WI38 (cell line): ENCODE measurements around the gene WDR81.

ENCODE experiments used
- H3K4me3 ChIP-seq: 2 replicates; pipeline ENCODE4 v1.5.1; 2011; ENCODE audit warnings: low read depth, mild to moderate bottlenecking, control low read depth, low read length
- CTCF ChIP-seq: IDR thresholded peaks from 2 replicates; pipeline ENCODE4 v1.5.1; 2012; ENCODE audit warnings: low read depth, mild to moderate bottlenecking, control low read depth, low read length

The WDR81 gene

GRCh38 chr17:1753767-1754429, 29.4 kb downstream of the WDR81 start:
- H3K4me3 ChIP-seq: no peak overlapping the region
- TF ChIP-seq CTCF: no peak

GRCh38 chr17:1754430-1755112, 30.1 kb downstream of the WDR81 start:
- no peak overlapping the region for H3K4me3 ChIP-seq
- no peak for TF ChIP-seq CTCF

- H3K4me3 ChIP-seq: no peak overlapping the region
- no peak for TF ChIP-seq CTCF
These were observed 30.8 kb downstream of the WDR81 start for GRCh38 chr17:1755252-1755826.

GRCh38 chr17:1755827-1756262, 31.3 kb downstream of the WDR81 start:
- no peak overlapping the region for H3K4me3 ChIP-seq
- no peak for TF ChIP-seq CTCF

GRCh38 chr17:1758807-1759206, 34.3 kb downstream of the WDR81 start:
- TF ChIP-seq CTCF: no peak
- H3K4me3 ChIP-seq: no peak overlapping the region

GRCh38 chr17:1759529-1759928, 35.0 kb downstream of the WDR81 start:
- TF ChIP-seq CTCF: no peak
- H3K4me3 ChIP-seq: no peak overlapping the region
